Measurements from ENCODE around the gene ACADL.

- TF ChIP-seq GATA3 (IDR thresholded peaks at IDR 0.05; ENCODE audit: low read depth, low read length) (no peak), GATA2 (IDR thresholded peaks at IDR 0.05; ENCODE audit: low read depth, low read length) (no peak)
Observed at GRCh38 chr2:210226223-210226622, 976 bp upstream of the ACADL start.

All from SH-SY5Y (cell line).